Epithelial cell of esophagus (primary cell): ENCODE measurements around the gene CYP2J2.

Source experiments
- DNase-seq: peaks from one replicate; pipeline ENCODE4 v3.0.0; 2010; ENCODE audit warnings: low read depth
- H3K4me3 ChIP-seq: 2 replicates; pipeline ENCODE4 v1.5.1; 2011; ENCODE audit warnings: mild to moderate bottlenecking, low read length, control low read depth
- TF ChIP-seq, protein P1 (sequence below): IDR thresholded peaks from 2 replicates; pipeline ENCODE4 v1.5.1; 2011; ENCODE audit warnings: low read depth, mild to moderate bottlenecking, low read length, control low read depth, inconsistent platforms; ENCODE audit not compliant: insufficient read depth; ENCODE audit errors: missing control alignments

The CYP2J2 gene

GRCh38 chr1:59906931-59907330 is 19.6 kb downstream of the CYP2J2 start:
- H3K4me3 ChIP-seq = no peak overlapping the region
- TF ChIP-seq, protein P1, sequence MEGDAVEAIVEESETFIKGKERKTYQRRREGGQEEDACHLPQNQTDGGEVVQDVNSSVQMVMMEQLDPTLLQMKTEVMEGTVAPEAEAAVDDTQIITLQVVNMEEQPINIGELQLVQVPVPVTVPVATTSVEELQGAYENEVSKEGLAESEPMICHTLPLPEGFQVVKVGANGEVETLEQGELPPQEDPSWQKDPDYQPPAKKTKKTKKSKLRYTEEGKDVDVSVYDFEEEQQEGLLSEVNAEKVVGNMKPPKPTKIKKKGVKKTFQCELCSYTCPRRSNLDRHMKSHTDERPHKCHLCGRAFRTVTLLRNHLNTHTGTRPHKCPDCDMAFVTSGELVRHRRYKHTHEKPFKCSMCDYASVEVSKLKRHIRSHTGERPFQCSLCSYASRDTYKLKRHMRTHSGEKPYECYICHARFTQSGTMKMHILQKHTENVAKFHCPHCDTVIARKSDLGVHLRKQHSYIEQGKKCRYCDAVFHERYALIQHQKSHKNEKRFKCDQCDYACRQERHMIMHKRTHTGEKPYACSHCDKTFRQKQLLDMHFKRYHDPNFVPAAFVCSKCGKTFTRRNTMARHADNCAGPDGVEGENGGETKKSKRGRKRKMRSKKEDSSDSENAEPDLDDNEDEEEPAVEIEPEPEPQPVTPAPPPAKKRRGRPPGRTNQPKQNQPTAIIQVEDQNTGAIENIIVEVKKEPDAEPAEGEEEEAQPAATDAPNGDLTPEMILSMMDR = no peak
- no peak for DNase-seq

DNA sequence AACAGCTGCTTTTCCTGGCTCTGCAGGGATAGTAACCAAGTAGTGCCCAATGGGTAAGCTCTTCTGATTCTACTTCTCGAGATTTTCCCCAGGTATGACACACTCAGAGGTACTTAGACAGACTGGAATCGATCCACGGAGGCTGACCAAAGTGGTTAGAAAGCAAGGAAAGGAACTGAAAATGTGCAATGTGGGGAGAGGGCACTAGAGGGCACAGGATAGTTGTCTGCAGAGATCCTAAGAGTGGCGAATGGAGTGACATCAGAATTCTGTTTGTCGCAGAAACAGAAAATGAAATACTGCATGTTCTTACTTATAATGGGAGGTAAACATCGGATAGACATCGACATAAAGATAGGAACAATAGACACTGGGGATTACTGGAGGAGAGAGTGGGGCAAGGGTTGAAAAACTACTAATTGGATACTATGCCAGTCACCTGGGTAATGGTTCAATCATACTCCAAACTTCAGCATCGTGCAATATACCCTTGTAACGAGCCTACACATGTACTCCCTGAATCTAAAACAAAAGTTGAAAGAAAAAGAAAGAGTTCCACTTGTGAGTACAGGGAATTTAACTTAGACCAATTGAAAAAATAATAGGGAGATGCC is 23.3 kb downstream of the CYP2J2 start:
- peak; percentile 35 for DNase-seq
- H3K4me3 ChIP-seq = no peak overlapping the region
- TF ChIP-seq, protein P1 = peak; percentile 55

- no peak for DNase-seq
- TF ChIP-seq, protein P1 = no peak
- no peak overlapping the region for H3K4me3 ChIP-seq
Observed at GRCh38 chr1:59901770-59902388, 24.7 kb downstream of the CYP2J2 start.

- TF ChIP-seq, protein P1 = no peak
- DNase-seq = no peak
- H3K4me3 ChIP-seq = no peak overlapping the region
Observed at GRCh38 chr1:59900640-59901039, 25.9 kb downstream of the CYP2J2 start.

- peak; percentile 17 for DNase-seq
- TF ChIP-seq, protein P1 = no peak
- no peak overlapping the region for H3K4me3 ChIP-seq
Observed at GRCh38 chr1:59898927-59899326, 27.6 kb downstream of the CYP2J2 start.

DNA sequence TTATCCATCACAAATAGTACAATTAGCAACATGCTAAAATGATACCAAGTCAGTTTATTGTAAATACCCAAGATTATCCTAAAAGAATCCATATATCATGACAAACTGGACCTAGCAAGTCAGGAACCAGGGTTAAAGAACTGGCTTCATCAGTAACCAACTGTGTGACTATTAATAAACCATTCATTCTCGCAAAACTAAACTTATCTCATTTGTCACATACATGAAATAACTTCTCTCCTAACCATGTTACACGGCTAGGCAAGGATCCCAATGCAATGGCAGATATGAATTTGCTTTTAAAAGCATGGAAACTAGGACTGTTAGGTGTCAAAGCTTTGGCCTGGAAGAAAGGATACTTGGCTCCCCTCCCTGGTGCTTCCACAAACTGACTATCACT is 29.4 kb downstream of the CYP2J2 start:
- DNase-seq = no peak
- no peak overlapping the region for H3K4me3 ChIP-seq
- TF ChIP-seq, protein P1 = no peak
